GM23338 (cell line): ENCODE results near the gene SPTBN2. TPM values are rescaled to one million over a fixed set of nuclear protein-coding genes. Genes with fewer than 3 reads are reported as not detected.

Experiments
- ATAC-seq: fragments of 200-7000 bp; cut with Tn5 transposase; 3 replicates; pipeline ENCODE4 v1.9.1; 2020
- DNase-seq: peaks from one replicate; pipeline ENCODE4 v3.0.0-alpha.2; 2015; ENCODE audit warnings: low spot score
- H2AFZ ChIP-seq: fragments of 200-600 bp; sonication (generic); 2 replicates; pipeline ENCODE4 v1.8.0; 2016; ENCODE audit warnings: antibody characterized with exemption, mild to moderate bottlenecking, moderate library complexity
- H3F3A ChIP-seq: fragments of 200-600 bp; sonication (generic); replicated peaks from 2 replicates; pipeline ENCODE4 v1.8.0; 2017; ENCODE audit warnings: antibody characterized with exemption, mixed run types, low read depth
- H3K27ac ChIP-seq: fragments of 200-600 bp; sonication (generic); 2 replicates; pipeline ENCODE4 v1.6.1; 2016; ENCODE audit warnings: low read depth
- H3K27me3 ChIP-seq: fragments of 200-600 bp; sonication (generic); 2 replicates; pipeline ENCODE4 v1.8.0; 2016; ENCODE audit warnings: mild to moderate bottlenecking, mixed run types, moderate library complexity; ENCODE audit not compliant: insufficient read depth
- H3K36me3 ChIP-seq: fragments of 200-600 bp; sonication (generic); 2 replicates; pipeline ENCODE4 v1.8.0; 2016; ENCODE audit warnings: mild to moderate bottlenecking; ENCODE audit not compliant: insufficient read depth
- H3K4me1 ChIP-seq: fragments of 200-600 bp; sonication (generic); 2 replicates; pipeline ENCODE4 v1.8.0; 2016; ENCODE audit warnings: mild to moderate bottlenecking, moderate library complexity; ENCODE audit not compliant: insufficient read depth
- H3K4me2 ChIP-seq: fragments of 200-600 bp; sonication (generic); 2 replicates; pipeline ENCODE4 v1.7.1; 2017; ENCODE audit warnings: mixed run types
- H3K4me3 ChIP-seq: fragments of 200-600 bp; sonication (generic); 2 replicates; pipeline ENCODE4 v1.6.1; 2016; ENCODE audit warnings: mixed run types
- H3K79me2 ChIP-seq: fragments of 200-600 bp; sonication (generic); replicated peaks from 2 replicates; pipeline ENCODE4 v1.8.0; 2017; ENCODE audit warnings: mild to moderate bottlenecking; ENCODE audit not compliant: insufficient read depth
- H3K9me2 ChIP-seq: fragments of 200-600 bp; sonication (generic); 2 replicates; pipeline ENCODE4 v1.8.0; 2017; ENCODE audit not compliant: insufficient read depth
- H4K20me1 ChIP-seq: fragments of 200-600 bp; sonication (generic); replicated peaks from 2 replicates; pipeline ENCODE4 v1.8.0; 2017; ENCODE audit warnings: mild to moderate bottlenecking; ENCODE audit not compliant: insufficient read depth
- H3K27ac Mint-ChIP-seq: 2 replicates; pipeline ENCODE4 v1.8.0; 2020; ENCODE audit warnings: inconsistent platforms, mild to moderate bottlenecking, moderate library complexity, mixed read lengths
- H3K27me3 Mint-ChIP-seq: 3 replicates; pipeline ENCODE4 v1.8.0; 2022; ENCODE audit warnings: low read depth, mild to moderate bottlenecking, moderate library complexity, mixed read lengths, inconsistent platforms; ENCODE audit not compliant: insufficient read depth, poor library complexity
- H3K36me3 Mint-ChIP-seq: 3 replicates; pipeline ENCODE4 v1.8.0; 2021; ENCODE audit warnings: low read depth, mild to moderate bottlenecking, inconsistent platforms, moderate library complexity, mixed read lengths
- H3K4me1 Mint-ChIP-seq: 3 replicates; pipeline ENCODE4 v1.8.0; 2020; ENCODE audit warnings: mild to moderate bottlenecking, inconsistent platforms, mixed read lengths
- H3K4me3 Mint-ChIP-seq: 3 replicates; pipeline ENCODE4 v1.8.0; 2021; ENCODE audit warnings: moderate library complexity, mild to moderate bottlenecking, inconsistent platforms, mixed read lengths
- H3K9me3 Mint-ChIP-seq: 3 replicates; pipeline ENCODE4 v1.8.0; 2020; ENCODE audit warnings: moderate library complexity, mild to moderate bottlenecking, inconsistent platforms, mixed read lengths
- CREB1 ChIP-seq: fragments of 250-450 bp; sonication (Bioruptor Pico); IDR thresholded peaks from 2 replicates; pipeline ENCODE4 v1.5.0; 2020; ENCODE audit warnings: low read depth, mild to moderate bottlenecking, moderate library complexity
- EZH2 ChIP-seq: fragments of 200-600 bp; sonication (generic); IDR thresholded peaks from one replicate; pipeline ENCODE4 v1.8.0; 2017; ENCODE audit warnings: antibody characterized with exemption, mild to moderate bottlenecking, low read depth; ENCODE audit not compliant: unreplicated experiment
- EZH2phosphoT487 ChIP-seq: fragments of 200-600 bp; sonication (generic); IDR thresholded peaks from one replicate; pipeline ENCODE4 v1.8.1; 2018; ENCODE audit warnings: antibody characterized with exemption; ENCODE audit not compliant: unreplicated experiment
- JUNB ChIP-seq: IDR thresholded peaks from one replicate; pipeline ENCODE4 v1.6.1; 2016; ENCODE audit warnings: antibody characterized with exemption; ENCODE audit not compliant: unreplicated experiment
- NANOG ChIP-seq: IDR thresholded peaks from 2 replicates; pipeline ENCODE4 v1.6.1; 2016; ENCODE audit warnings: antibody characterized with exemption, borderline replicate concordance
- POLR2AphosphoS5 ChIP-seq: IDR thresholded peaks from 2 replicates; pipeline ENCODE4 v1.6.1; 2016; ENCODE audit warnings: antibody characterized with exemption, low read depth
- STAT1 ChIP-seq: IDR thresholded peaks from one replicate; pipeline ENCODE4 v1.6.1; 2016; ENCODE audit warnings: antibody characterized with exemption; ENCODE audit not compliant: unreplicated experiment
- ZNF114 ChIP-seq: fragments of 250-450 bp; sonication (Bioruptor Pico); IDR thresholded peaks from 2 replicates; pipeline ENCODE4 v1.5.0; 2020; ENCODE audit warnings: mild to moderate bottlenecking, moderate library complexity
- ZNF331 ChIP-seq: fragments of 250-450 bp; sonication (Bioruptor Pico); IDR thresholded peaks from 2 replicates; pipeline ENCODE4 v1.5.0; 2020; ENCODE audit warnings: low read depth, mild to moderate bottlenecking, moderate library complexity
- ZNF462 ChIP-seq: fragments of 250-450 bp; sonication (Bioruptor Pico); IDR thresholded peaks from 2 replicates; pipeline ENCODE4 v1.5.0; 2020; ENCODE audit warnings: mild to moderate bottlenecking, moderate library complexity
- polyA plus RNA-seq: library from polyadenylated mRNA; unstranded; fragments of >200 nt; fragmentation: Nextera tagmentation; extraction: Ambion mirVana; gene quantifications from 2 replicates; pipeline ENCODE4 v1.2.1, GENCODE V29; 2016
- total RNA-seq: library from RNA; depleted of rRNA; stranded (reverse); fragments of >200 nt; shearing (Covaris generic); gene quantifications from 2 replicates; pipeline ENCODE4 v1.2.3, GENCODE V29; 2014
- TF ChIP-seq, protein P1 (sequence below): IDR thresholded peaks from 2 replicates; pipeline ENCODE4 v1.6.1; 2016; ENCODE audit warnings: antibody characterized with exemption
- TF ChIP-seq, protein P2 (sequence below): IDR thresholded peaks from one replicate; pipeline ENCODE4 v1.6.1; 2018; ENCODE audit warnings: antibody characterized with exemption; ENCODE audit not compliant: unreplicated experiment
- TF ChIP-seq, protein P3 (sequence below), 2 experiments: fragments of 200-600 bp in 1 of 2; sonication (generic) in 1 of 2; conservative IDR thresholded peaks; 2 replicates each; pipeline versions ENCODE4 v1.5.1 to v1.6.1; 2016 to 2017; ENCODE audit warnings: antibody characterized with exemption in 2 of 2, low read depth in 2 of 2, mild to moderate bottlenecking in 2 of 2, moderate library complexity in 1 of 2

Gene SPTBN2
- total and polyA plus RNA-seq, 2 experiments from 2014 or later, result 7.7 to 49.1 TPM

DNA sequence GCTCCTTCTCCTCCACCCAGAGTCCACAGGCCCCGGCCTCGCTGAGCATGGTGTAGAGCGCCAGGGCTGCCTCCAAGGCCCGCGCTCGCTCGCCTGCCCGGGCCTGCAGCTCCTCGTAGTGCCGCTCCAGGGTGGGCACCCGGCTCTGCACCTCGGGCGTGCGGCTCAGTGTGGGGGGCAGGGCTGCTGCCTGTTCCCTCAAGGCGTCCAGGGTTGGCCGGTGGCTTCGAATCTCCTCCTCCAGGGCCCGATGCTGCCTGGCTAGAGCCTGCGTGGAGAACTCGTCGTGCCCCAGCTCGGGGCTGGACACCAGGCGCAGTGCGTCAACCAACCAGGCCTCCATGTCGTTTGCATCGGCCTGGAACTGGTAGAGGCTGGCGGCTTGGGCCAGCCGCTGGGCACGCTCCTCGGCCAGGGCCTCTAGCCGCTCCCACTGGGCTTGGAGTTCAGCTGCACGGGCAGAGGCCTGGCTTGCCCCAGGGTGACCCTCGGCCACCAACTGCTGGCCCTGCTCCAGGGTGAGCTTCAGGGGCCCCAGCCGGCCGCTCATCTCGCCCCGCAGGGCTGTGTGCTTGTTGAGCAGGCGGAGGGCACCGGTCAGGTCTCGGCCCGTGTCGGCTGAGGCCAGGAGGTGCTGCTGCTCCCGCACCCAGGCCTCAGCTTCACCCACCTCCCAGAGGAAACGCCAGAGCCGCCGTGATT is 24.2 kb downstream of the SPTBN2 start:
- Histone ChIP-seq H3K79me2 (no peaks in the 10 kb centered on the region), H3K27ac (no peak overlapping the region)
- H3K4me1 Mint-ChIP-seq, result no peaks in the 10 kb centered on the region; the same call in 2 of the 3 replicates

More for the DNA sequence above, 24.2 kb downstream of the SPTBN2 start:
- no peak overlapping the region for H2AFZ ChIP-seq
- ATAC-seq (no peak; the same call in none of the 3 replicates), DNase-seq (no peak)
- no peaks in the 10 kb centered on the region; the same call in 1 of the 2 replicates for H4K20me1 ChIP-seq
- H3K9me3 Mint-ChIP-seq, result no peaks in the 10 kb centered on the region; the same call in 2 of the 3 replicates
- H3K36me3 Mint-ChIP-seq, result peaks cover 48% of the 10 kb centered on the region
- no peak overlapping the region for H3K4me2 ChIP-seq
- no peak overlapping the region for H3K4me3 ChIP-seq
- no peak overlapping the region for H3K27ac Mint-ChIP-seq
- no peak for TF ChIP-seq NANOG
- TF ChIP-seq, protein P1, sequence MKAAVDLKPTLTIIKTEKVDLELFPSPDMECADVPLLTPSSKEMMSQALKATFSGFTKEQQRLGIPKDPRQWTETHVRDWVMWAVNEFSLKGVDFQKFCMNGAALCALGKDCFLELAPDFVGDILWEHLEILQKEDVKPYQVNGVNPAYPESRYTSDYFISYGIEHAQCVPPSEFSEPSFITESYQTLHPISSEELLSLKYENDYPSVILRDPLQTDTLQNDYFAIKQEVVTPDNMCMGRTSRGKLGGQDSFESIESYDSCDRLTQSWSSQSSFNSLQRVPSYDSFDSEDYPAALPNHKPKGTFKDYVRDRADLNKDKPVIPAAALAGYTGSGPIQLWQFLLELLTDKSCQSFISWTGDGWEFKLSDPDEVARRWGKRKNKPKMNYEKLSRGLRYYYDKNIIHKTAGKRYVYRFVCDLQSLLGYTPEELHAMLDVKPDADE, result no peak
- TF ChIP-seq POLR2AphosphoS5, result no peak
- no peak for TF ChIP-seq EZH2phosphoT487
- TF ChIP-seq ZNF114, result no peak
- TF ChIP-seq, protein P2, sequence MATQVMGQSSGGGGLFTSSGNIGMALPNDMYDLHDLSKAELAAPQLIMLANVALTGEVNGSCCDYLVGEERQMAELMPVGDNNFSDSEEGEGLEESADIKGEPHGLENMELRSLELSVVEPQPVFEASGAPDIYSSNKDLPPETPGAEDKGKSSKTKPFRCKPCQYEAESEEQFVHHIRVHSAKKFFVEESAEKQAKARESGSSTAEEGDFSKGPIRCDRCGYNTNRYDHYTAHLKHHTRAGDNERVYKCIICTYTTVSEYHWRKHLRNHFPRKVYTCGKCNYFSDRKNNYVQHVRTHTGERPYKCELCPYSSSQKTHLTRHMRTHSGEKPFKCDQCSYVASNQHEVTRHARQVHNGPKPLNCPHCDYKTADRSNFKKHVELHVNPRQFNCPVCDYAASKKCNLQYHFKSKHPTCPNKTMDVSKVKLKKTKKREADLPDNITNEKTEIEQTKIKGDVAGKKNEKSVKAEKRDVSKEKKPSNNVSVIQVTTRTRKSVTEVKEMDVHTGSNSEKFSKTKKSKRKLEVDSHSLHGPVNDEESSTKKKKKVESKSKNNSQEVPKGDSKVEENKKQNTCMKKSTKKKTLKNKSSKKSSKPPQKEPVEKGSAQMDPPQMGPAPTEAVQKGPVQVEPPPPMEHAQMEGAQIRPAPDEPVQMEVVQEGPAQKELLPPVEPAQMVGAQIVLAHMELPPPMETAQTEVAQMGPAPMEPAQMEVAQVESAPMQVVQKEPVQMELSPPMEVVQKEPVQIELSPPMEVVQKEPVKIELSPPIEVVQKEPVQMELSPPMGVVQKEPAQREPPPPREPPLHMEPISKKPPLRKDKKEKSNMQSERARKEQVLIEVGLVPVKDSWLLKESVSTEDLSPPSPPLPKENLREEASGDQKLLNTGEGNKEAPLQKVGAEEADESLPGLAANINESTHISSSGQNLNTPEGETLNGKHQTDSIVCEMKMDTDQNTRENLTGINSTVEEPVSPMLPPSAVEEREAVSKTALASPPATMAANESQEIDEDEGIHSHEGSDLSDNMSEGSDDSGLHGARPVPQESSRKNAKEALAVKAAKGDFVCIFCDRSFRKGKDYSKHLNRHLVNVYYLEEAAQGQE, result no peak
- no peak for TF ChIP-seq CREB1 (CRISPR knock-in tag)
- TF ChIP-seq, protein P3, sequence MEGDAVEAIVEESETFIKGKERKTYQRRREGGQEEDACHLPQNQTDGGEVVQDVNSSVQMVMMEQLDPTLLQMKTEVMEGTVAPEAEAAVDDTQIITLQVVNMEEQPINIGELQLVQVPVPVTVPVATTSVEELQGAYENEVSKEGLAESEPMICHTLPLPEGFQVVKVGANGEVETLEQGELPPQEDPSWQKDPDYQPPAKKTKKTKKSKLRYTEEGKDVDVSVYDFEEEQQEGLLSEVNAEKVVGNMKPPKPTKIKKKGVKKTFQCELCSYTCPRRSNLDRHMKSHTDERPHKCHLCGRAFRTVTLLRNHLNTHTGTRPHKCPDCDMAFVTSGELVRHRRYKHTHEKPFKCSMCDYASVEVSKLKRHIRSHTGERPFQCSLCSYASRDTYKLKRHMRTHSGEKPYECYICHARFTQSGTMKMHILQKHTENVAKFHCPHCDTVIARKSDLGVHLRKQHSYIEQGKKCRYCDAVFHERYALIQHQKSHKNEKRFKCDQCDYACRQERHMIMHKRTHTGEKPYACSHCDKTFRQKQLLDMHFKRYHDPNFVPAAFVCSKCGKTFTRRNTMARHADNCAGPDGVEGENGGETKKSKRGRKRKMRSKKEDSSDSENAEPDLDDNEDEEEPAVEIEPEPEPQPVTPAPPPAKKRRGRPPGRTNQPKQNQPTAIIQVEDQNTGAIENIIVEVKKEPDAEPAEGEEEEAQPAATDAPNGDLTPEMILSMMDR (conservative IDR thresholded peaks at IDR 0.05; ENCODE audit: low read depth in 2 of 2), result no peak
- TF ChIP-seq ZNF462 (CRISPR knock-in tag), result no peak
- TF ChIP-seq ZNF331 (CRISPR knock-in tag), result no peak
- TF ChIP-seq STAT1, result no peak
- TF ChIP-seq JUNB, result no peak
- no peak for TF ChIP-seq EZH2
- H3K27me3 Mint-ChIP-seq, result peaks cover 4% of the 10 kb centered on the region
- no peaks in the 10 kb centered on the region for H3F3A ChIP-seq
- no peaks in the 10 kb centered on the region for H3K4me1 ChIP-seq
- no peaks in the 10 kb centered on the region for H3K27me3 ChIP-seq
- H3K4me3 Mint-ChIP-seq, result no peak overlapping the region
- no peaks in the 10 kb centered on the region for H3K9me2 ChIP-seq
- H3K36me3 ChIP-seq, result no peaks in the 10 kb centered on the region
